ENCODE measurements around the gene SACS. TPM values are rescaled to one million over a fixed set of nuclear protein-coding genes. Genes with fewer than 3 reads are reported as not detected.
"Not testable (repeated sequence)": the region's sequence is repeated elsewhere in the genome, so short reads cannot be mapped to it uniquely, and the experiment has no call there.

Gene SACS
- total RNA-seq, 2 donors from 2014 or later = 3.3 to 4.5 TPM

DNA sequence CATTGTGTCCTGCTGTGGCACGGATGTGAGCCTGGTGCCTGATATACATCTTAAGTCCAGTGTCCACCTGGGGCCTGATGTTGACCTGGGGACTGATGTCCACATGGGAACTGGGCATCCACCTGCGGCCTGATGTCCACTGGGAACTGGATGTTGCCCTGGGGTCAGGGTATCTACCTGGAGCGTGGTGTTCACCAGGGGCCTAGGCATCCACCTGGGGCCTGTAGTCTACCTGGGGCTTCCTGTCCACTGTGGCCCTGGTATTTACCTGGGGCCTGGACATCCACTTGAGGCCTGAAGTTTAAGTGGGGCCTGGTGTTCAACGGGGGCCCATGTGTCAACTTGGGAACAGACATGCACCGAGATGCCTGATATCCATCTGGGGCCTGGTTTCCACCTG, 11.9 kb downstream of the SACS start:
- ATAC-seq = no peak
- intact Hi-C loops (cut with DNase I, micrococcal nuclease) = no loop called here
- DNase-seq = no peak

DNA sequence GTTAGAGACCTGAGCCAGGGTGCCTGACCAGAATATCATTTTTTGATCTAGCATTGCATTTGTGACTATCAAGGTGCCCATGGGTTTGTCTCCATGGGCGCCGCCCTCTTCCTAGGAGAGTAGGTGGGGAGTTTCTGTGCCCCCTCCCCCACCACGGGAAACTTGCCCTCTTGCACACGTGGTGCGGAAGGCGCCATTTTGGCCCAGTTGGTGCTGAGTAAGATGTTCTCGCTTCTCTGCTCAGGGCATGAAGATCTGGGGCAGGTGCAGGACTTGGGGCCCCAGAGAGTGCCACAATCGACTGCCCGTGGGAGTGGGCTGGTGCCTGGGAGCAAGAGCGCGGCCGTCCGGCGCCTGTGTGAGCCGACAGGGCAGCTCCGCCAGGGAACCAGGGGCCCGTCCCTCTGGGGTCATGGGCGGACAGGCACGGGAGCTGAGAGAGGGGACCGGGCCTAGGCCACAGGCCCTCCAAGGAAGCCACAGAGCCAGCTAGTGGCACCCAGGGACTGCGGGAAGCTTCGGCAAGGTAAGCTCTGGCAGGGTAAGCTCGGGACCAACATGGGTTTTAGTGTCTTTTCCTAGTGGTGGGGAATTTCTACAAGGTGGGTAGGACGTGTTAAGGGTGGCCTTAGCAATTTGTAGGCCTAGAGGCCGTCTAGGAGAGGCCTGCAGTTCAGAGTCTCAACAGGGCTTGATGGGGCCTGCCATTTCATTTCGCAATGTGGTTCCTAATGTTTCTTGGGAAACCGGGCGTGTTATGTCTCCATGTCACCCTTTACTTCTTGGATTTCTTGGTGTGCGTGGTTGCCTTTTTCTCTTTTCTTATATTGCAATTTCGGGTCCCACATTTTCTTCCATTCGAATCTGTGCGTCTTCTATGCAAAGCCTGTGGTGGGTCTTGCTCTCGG, 14.5 kb downstream of the SACS start:
- intact Hi-C loops (cut with DNase I, micrococcal nuclease) = no loop called here
- no peak for ATAC-seq

DNA sequence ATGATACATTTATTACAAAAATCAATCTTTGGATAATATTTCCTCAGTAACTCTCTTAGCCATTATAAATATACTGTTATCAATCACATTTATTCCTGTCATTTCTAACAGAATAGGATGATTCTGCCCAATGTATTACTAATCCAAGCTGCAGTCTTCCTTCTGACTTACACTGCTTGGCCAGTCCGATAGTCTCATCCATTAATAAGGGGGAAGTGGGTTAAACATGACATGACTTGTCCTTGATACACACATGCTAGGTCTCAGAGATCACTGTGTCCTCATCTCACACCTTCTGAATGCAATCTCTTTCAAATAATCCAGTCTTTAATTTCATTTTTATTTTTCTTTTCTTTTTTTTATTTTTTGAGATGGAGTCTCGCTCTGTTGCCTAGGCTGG, 18.8 kb downstream of the SACS start:
- intact Hi-C loops (cut with DNase I, micrococcal nuclease) = no loop called here
- DNase-seq (no peak), ATAC-seq (no peak)

More for the DNA sequence above, 14.5 kb downstream of the SACS start:
- DNase-seq = no peak

DNA sequence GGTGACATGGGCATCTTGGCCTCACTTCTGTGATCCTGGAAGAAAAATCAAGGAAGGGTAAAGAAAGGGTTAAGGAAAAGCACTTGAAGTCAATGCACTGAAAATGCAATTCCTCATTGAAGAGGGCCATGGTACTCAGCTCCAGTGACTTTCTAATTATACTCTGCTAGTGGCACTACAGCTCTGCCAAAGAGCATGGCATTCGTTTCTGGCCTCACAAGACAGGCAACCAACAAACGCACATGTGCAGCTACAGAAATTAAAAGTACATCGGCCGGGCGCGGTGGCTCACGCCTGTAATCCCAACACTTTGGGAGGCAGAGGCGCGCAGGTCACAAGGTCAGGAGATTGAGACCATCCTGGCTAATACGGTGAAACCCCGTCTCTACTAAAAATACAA, 21.8 kb downstream of the SACS start:
- DNase-seq (no peak), ATAC-seq (no peak)
- intact Hi-C loops (cut with DNase I, micrococcal nuclease) = no loop called here

DNA sequence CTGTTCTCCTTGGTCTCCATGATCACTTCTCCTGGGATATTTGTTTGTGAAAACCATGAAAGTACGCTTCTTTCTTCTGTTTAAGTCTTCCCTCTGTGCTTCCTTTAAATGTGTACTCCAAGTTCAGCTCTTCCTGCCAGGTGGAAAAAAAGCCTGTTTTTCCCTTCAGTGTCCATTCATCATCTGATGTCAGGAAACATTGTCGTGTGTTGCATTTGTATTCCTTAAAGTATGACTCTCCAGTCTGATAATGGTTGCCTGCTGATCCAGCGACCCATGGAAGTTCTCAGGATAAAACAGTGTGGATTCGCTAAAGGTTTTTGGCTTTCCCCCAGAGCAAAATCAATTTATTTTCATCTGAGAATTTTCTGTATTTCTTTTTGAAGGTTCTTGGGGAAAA, 22.3 kb downstream of the SACS start:
- intact Hi-C loops (cut with DNase I, micrococcal nuclease) = no loop called here
- DNase-seq = no peak
- ATAC-seq = no peak

DNA sequence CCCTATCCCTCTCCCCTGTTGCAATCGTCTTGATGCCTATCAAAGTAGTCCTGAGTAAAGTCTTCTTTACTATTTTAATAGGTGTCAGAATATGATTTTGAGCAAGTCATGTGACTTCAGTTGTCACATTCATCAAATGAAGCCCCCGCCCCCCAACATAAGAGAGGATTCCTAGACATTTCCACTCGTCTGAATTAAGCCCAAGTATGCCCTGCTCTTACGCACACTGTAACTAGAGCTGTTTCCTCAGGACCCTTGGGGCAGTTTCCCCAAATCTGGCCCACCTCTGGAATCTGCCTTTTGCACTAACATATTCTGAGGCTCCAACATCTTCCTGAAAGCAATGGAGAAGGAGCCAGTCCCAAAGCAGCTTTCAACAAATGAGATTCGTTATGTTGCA, 25.5 kb downstream of the SACS start:
- ATAC-seq (no peak), DNase-seq (no peak)
- intact Hi-C loops (cut with DNase I, micrococcal nuclease) = no loop called here

DNA sequence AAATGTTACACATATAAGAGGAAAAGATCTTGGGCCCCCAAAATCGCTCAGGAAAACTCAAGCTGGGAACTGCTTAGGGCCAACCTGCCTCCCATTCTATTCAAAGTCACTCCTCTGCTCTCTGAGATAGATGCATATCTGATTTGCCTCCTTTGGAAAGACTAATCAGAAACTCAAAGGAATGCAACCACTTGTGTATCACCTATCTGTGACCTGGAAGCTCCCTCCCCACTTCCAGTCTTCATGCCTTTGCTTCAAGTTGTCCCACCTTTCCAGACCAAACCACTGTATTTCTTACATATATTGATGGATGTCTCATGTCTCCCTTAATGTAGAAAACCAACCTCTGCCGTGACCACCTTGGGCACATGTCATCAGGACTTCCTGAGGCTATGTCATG, 32.3 kb downstream of the SACS start:
- DNase-seq; ATAC-seq; intact Hi-C loops (cut with DNase I, micrococcal nuclease): not testable (repeated sequence)

DNA sequence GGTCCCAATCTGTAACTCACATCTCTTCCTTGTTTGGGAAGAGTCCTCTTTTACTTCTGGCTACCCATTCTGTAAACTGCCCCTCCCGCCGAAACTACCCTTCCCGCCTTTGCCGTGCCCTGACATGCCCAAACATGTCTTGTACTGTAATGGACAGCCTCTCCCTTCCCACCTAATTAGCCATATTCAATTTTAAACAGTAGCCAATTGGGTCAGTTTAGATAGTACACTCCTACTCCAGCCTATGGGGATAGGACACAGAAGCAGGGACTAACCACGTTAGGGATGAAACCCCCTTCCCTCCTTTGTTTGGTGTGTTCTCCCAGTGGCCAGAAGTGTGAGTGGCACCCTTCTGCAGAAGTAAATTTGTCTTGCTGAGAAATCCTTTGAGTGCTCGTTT, 34.2 kb downstream of the SACS start:
- ATAC-seq (no peak), DNase-seq (no peak)
- intact Hi-C loops (cut with DNase I, micrococcal nuclease) = no loop called here

DNA sequence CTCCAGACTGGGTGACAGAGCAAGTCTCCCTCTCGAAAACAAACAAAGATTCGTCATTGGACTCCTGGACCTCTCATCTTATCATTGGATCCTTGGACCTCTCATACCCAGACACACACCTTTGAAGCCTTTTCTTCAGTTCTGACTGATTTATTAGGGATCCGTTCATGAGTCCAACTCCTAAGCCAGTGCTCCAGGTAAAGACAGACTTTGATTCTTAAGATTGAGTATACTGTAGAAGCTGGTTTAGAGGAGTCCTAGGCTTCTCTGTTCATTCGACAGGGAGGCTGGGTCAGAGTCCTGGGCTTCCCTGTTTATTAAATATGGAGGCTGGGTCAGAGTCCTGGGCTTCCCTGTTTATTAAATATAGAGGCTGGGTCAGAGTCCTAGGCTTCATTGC, 38.7 kb downstream of the SACS start:
- ATAC-seq (no peak), DNase-seq (no peak)
- intact Hi-C loops (cut with DNase I, micrococcal nuclease) = no loop called here

DNA sequence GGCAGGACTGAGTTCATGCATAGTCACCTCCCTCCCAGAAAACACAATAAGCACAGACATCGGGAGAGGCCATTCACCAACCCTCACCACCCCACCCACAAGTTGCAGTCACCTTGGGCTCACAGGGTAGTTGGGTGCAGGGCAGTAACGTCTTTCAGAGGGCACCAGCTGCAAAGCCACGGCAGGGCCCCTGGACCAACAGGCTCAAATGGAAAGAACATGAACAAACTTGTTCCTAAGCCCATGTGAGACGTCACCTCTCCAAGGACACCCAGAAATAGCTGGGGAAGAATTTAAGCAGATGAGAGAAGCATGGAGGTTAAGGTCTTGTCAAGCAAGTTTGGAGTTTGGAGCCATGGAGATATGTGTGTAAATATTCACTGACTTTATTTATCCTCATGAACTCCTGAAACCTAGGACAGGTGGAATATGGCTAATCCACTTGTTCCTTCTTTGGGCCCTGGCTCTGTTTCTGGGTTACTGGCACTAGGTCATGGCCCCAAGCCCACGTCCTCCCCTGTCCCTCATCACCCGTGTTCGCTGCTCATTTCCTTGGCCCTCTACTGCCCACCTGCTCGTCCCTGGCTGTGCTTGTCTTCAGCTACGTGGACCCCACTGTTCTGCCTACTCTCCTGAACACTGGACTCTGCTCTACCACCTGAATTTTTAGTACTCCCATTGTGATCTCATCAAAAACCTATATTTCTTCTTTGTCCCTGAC, 40.4 kb downstream of the SACS start:
- intact Hi-C loops (cut with DNase I, micrococcal nuclease) = no loop called here
- DNase-seq = no peak
- ATAC-seq = no peak

DNA sequence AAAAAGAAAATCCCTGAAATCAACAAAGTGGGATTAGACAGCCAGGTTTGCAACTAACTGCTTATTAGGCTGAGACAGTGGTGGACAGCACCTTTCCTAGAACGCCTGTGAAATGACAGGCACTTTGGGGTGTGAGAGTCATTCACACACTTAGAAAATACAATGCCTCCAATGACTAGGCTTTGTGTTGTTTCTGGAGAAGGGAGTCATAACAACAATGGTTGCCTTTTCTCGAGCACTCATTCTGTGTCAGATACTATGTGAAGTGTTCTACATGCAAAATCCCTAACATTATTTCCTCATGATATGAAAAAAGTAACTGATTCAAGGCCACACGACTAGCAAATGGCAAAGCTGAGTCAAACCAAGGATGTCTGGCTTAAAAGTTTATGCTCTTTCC, 41.2 kb downstream of the SACS start:
- DNase-seq (no peak), ATAC-seq (no peak)
- intact Hi-C loops (cut with DNase I, micrococcal nuclease) = no loop called here

DNA sequence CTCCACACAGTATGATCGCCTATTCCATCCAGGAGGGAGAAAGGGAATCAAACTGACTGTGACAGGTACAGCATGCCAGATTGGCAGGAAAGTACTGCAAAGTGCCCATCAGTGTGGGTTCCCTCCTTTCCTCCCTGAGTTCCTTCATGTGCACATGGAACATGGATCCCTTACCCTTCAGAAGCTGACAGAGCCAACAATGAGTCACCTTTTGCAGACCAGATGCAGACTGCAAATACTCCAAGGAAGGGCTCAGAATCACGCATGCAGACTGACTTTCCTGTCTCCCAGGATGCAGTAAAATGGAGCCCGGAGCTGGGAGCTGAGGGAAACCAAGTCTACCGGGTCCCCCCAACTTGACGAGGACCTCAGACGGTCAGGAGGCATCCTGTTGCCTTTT, 41.8 kb downstream of the SACS start:
- intact Hi-C loops (cut with DNase I, micrococcal nuclease) = no loop called here
- DNase-seq (no peak), ATAC-seq (no peak)

DNA sequence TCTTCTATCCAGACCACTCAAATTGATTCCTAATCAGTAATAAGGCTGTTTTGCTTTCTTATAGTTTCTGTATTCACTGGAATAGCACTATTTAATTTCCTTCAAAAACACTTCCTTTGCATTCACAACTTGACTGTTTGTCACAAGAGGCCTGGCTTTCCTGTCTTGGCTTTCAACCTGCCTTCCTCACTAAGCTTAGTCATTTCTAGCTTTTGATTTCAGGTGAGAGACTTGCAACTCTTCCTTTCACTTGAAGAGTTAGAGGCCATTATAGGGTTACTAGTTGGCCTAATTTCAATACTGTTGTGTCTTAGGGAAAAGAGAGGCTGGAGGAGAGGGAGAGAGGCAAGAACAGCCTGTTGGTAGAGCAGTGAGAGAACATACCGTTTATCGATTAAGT, 47.0 kb downstream of the SACS start:
- DNase-seq (no peak), ATAC-seq (no peak)
- intact Hi-C loops (cut with DNase I, micrococcal nuclease) = no loop called here

DNA sequence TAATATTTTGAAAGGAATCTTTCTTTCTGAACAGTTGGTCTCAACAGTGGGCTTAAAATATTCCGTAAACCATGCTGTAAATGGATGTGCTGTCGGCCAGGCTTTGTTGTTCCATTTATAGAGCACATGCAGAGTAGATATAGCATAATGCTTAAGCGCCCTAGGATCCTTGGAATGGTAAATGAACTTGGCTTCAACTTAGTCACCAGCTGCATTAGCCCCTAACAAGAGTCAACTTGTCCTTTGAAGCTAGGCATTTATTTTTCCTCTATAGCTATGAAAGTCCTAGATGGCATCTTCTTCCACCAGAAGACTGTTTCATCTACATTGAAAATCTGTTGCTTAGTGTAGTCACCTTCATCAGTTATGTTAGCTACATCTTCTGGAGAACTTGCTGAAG, 47.6 kb downstream of the SACS start:
- intact Hi-C loops (cut with DNase I, micrococcal nuclease) = no loop called here
- ATAC-seq (no peak), DNase-seq (no peak)

DNA sequence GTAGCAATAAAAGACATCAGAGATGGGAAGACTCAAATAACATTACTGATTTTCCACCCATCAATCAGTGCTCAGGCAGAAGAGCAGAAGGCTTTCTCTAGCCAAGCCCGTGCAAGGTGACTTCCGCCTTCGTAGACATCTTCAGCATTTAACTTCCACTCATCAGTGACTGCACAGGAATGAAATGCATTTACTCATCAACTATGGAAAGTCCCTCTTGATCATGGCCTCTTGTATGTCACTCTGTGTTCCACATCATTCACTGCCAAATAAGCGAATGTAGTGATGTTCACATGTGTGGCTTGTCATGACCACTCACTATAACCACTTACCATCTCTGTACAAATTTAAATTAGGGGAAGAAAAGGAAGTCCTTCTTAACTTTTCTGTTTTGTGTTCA, 49.4 kb downstream of the SACS start:
- DNase-seq (no peak), ATAC-seq (no peak)
- intact Hi-C loops (cut with DNase I, micrococcal nuclease) = no loop called here

DNA sequence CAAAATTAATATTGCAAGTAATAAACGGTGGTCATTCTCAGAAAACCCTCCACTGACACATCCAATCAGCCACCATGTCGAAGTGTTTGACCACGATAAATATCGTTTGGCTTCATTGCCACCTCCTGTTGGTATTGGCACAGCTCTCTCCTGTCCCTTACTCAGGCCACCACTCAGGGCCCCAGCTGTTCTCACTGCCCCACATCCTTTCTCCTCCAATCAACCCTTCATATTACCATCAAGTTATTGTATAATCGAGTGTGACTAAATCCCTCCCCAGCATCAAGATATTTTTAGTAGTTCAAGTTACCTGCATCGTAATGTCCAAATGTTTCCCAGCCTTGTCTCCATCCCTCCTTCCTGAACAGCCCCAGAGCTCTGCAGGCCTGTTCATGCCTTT, 50.4 kb downstream of the SACS start:
- DNase-seq (no peak), ATAC-seq (no peak)
- intact Hi-C loops (cut with DNase I, micrococcal nuclease) = no loop called here

DNA sequence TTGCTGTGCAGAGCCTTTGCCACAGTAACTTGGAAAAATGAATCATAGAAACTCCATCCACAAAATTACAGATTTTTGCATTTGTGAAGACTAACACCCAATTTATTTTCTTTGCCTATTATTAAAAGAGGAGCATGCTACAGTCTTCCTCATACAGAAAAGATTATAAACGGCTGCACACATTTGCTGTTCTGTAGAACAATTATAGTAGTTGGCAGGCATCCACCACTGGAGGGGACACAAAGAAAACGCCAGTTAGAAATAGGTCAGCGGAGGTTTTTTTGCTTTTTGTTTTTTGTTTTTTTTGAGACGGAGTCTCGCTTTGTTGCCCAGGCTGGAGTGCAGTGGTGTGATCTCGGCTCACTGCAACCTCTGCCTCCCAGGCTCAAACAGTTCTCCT, 51.6 kb downstream of the SACS start:
- ATAC-seq = no peak
- intact Hi-C loops (cut with DNase I, micrococcal nuclease) = no loop called here
- no peak for DNase-seq

DNA sequence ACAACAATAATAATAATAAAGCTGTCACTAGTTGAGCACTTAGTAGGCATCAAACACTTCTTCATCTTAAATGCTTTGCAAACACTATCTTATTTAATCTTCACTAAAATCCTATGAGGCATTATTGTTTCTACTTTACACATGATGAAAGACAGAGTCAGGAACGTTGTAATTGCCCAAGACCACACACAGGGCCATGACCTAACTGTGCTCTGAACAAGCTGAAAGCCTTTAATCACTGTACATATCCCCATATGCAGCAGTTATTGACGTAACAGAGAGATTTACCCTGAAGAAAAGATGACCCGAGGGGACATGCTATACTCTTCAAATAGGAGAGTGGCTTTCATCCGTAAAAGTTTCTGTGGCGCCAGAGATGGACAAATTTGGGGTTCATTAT, 53.0 kb downstream of the SACS start:
- ATAC-seq = no peak
- intact Hi-C loops (cut with DNase I, micrococcal nuclease) = no loop called here
- DNase-seq = no peak

DNA sequence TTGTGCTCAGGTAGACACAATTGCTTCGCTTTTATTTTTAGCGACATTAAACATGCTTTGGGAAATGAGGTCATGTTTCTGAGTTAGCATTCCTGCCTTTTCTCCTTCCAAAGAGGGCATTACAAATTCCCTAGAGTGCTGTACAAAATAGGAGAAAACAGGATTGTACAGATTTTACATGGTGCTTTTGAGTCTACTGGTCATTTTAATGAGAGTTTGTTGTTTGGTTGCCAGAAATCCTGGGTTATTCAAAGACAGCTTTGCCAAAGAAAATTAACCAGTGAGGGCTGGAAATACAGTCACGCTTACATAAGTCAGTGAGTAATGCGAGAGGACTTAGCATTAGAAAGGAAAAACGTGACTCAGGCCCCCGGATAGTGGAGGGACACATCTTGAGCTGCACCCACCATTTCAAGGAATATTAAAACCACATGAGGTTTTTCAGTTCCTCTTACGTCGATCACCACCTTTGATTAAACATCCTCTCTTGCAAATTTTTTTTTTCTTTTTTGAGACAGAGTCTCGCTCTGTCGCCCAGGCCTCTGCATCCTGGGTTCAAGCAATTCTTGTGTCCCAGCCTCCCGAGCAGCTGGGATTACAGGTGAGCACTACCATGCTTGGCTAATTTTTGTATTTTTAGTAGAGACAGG, 55.4 kb downstream of the SACS start:
- ATAC-seq (no peak), DNase-seq (peak in 1 of 2 donors; percentile 6)
- intact Hi-C loops (cut with DNase I, micrococcal nuclease) = no loop called here

DNA sequence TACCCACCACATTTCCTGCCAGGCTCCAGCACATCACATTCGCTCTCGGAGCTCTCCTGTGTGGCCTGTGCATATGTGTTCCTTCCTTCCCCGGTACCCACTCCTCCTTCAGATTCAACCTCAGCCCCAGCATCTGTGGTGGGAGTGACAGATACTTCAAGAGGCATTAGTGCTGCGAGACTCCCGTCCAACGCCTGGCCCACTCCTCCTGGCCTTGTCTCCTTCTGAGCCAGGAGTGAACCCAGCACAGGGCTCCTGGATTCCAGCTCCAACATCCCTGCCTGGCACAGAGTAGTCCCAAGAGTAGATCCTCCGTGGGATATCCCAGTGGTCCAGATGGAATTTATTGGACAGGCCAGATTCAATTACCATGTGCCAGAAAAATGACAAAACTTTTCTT, 55.9 kb downstream of the SACS start:
- intact Hi-C loops (cut with DNase I, micrococcal nuclease) = no loop called here
- DNase-seq (no peak), ATAC-seq (no peak)

Measured in left colon (tissue), 2 donors.